Measurements from ENCODE around the gene CALHM6.

DNA sequence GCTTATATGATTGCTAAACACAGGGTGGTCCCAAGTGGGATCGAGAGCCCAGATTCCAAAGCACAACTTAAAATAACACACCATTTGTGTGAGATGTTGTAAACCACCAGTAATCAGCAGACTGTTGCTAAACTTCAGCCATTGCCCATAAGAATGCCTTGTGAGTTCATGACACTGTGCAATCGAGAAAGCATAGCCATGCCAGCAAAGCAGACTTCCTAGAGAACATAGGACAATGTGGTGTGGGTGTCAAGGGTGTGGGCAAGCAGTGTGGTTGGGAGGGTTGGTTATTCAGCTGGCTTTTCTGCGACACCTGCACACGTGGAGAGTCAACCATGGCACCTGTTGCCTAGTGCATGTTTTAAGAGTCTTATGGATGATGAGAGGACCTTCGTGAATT lies 16.1 kb upstream of the CALHM6 start:
- TF ChIP-seq EGR1 (IDR thresholded peaks at IDR 0.05) (no peak), EP300 (IDR thresholded peaks at IDR 0.05; ENCODE audit: borderline replicate concordance) (no peak), FOXM1 (IDR thresholded peaks at IDR 0.05; ENCODE audit: borderline replicate concordance, low read depth) (no peak), CEBPB (IDR thresholded peaks at IDR 0.05) (no peak)
- TF ChIP-seq, protein P1, sequence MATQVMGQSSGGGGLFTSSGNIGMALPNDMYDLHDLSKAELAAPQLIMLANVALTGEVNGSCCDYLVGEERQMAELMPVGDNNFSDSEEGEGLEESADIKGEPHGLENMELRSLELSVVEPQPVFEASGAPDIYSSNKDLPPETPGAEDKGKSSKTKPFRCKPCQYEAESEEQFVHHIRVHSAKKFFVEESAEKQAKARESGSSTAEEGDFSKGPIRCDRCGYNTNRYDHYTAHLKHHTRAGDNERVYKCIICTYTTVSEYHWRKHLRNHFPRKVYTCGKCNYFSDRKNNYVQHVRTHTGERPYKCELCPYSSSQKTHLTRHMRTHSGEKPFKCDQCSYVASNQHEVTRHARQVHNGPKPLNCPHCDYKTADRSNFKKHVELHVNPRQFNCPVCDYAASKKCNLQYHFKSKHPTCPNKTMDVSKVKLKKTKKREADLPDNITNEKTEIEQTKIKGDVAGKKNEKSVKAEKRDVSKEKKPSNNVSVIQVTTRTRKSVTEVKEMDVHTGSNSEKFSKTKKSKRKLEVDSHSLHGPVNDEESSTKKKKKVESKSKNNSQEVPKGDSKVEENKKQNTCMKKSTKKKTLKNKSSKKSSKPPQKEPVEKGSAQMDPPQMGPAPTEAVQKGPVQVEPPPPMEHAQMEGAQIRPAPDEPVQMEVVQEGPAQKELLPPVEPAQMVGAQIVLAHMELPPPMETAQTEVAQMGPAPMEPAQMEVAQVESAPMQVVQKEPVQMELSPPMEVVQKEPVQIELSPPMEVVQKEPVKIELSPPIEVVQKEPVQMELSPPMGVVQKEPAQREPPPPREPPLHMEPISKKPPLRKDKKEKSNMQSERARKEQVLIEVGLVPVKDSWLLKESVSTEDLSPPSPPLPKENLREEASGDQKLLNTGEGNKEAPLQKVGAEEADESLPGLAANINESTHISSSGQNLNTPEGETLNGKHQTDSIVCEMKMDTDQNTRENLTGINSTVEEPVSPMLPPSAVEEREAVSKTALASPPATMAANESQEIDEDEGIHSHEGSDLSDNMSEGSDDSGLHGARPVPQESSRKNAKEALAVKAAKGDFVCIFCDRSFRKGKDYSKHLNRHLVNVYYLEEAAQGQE (IDR thresholded peaks at IDR 0.05; ENCODE audit: low read depth) = no peak
